H1 (cell line): ENCODE data around the gene AGPS. TPM values are rescaled to one million over a fixed set of nuclear protein-coding genes. Genes with fewer than 3 reads are reported as not detected.

ENCODE experiments used
- BRCA1 ChIP-seq: IDR thresholded peaks from 2 replicates; pipeline ENCODE4 v1.6.1; 2012; ENCODE audit warnings: low read depth, low read length, improper control_type of control experiment
- EP300 ChIP-seq, 2 experiments: IDR thresholded peaks; 1 replicate in 1 of 2; 2 replicates in 1 of 2; pipeline ENCODE4 v1.6.1; 2011 to 2012; ENCODE audit warnings: low read depth in 2 of 2, low read length in 2 of 2, mild to moderate bottlenecking in 2 of 2, borderline replicate concordance in 1 of 2, inconsistent platforms in 1 of 2, moderate library complexity in 1 of 2
- HDAC2 ChIP-seq, 2 experiments: fragments of 300-600 bp in 1 of 2; sonication (generic) in 1 of 2; IDR thresholded peaks; 2 replicates each; pipeline ENCODE4 v1.6.1; 2011 to 2012; ENCODE audit warnings: low read depth in 2 of 2, low read length in 2 of 2, mild to moderate bottlenecking in 2 of 2, moderate library complexity in 2 of 2, borderline replicate concordance in 1 of 2, inconsistent platforms in 1 of 2
- RXRA ChIP-seq: IDR thresholded peaks from 2 replicates; pipeline ENCODE4 v1.6.1; 2011; ENCODE audit warnings: low read depth, mild to moderate bottlenecking, low read length, moderate library complexity; ENCODE audit not compliant: insufficient read depth
- TAF7 ChIP-seq: optimal IDR thresholded peaks from 2 replicates; pipeline ENCODE3; 2011; ENCODE audit warnings: low read depth, mild to moderate bottlenecking, inconsistent platforms, low read length, moderate library complexity, borderline replicate concordance
- polyA plus RNA-seq, 7 experiments: library from polyadenylated mRNA; depleted of rRNA in 3 of 7; stranded (reverse) in 5 of 7; unstranded in 2 of 7; fragments of >200 nt in 5 of 7; fragments of 200-250 nt in 2 of 7; gene quantifications; 1 replicate in 5 of 7; 2 replicates in 1 of 7; 4 replicates in 1 of 7; pipeline versions ENCODE4 v1.2.1 to v1.2.3, GENCODE V29; 2011 to 2013; ENCODE audit warnings: missing spikeins in 2 of 7, mixed read lengths in 2 of 7
- total RNA-seq: library from RNA; stranded (reverse); fragmentation: NEBNext Ultra II Directional; extraction: Animal tissue kit (Norgen Biotek cat#: 25700); gene quantifications from 2 replicates; pipeline ENCODE4 v1.2.1, GENCODE V29; 2021

Gene AGPS
- total and polyA plus RNA-seq, 2 of the 8 experiments (the other 6 are each of a cell fraction or from before 2014, with no cell fraction given), result 7.3 to 57.8 TPM

- TF ChIP-seq EP300 (IDR thresholded peaks at IDR 0.05; ENCODE audit: borderline replicate concordance in 1 of 2, low read depth in 2 of 2, low read length in 2 of 2), result 0 out of 3 replicates have a peak, but pooled peaks of 1 of the 2 experiments have one; percentile 26
- peak; percentile 57 for TF ChIP-seq TAF7
- no peak for TF ChIP-seq HDAC2 (IDR thresholded peaks at IDR 0.05; ENCODE audit: borderline replicate concordance in 1 of 2, low read depth in 2 of 2, low read length in 2 of 2)
- no peak for TF ChIP-seq RXRA
- no peak for TF ChIP-seq BRCA1
Observed at GRCh38 chr2:177552422-177553175, 160.0 kb downstream of the AGPS start (continued).
